H54 (cell line): ENCODE data around the gene ASPSCR1.

ENCODE experiments used
- DNase-seq: peaks from one replicate; pipeline ENCODE4 v3.0.0; 2011; ENCODE audit warnings: low spot score, mixed read lengths; ENCODE audit not compliant: insufficient read length
- FAIRE-seq: peaks from 3 replicates; lab custom pipeline; 2011; peaks lifted over from hg19 to GRCh38; lab: Jason Lieb, UNC
- POLR2A ChIP-seq: IDR thresholded peaks from 2 replicates; pipeline ENCODE4 v1.6.1; 2011; ENCODE audit warnings: low read depth, mild to moderate bottlenecking, low read length

Gene ASPSCR1

GRCh38 chr17:81960130-81960958 lies 17.1 kb upstream of the ASPSCR1 start:
- FAIRE-seq (no peak), DNase-seq (no peak)
- TF ChIP-seq POLR2A = no peak

DNA sequence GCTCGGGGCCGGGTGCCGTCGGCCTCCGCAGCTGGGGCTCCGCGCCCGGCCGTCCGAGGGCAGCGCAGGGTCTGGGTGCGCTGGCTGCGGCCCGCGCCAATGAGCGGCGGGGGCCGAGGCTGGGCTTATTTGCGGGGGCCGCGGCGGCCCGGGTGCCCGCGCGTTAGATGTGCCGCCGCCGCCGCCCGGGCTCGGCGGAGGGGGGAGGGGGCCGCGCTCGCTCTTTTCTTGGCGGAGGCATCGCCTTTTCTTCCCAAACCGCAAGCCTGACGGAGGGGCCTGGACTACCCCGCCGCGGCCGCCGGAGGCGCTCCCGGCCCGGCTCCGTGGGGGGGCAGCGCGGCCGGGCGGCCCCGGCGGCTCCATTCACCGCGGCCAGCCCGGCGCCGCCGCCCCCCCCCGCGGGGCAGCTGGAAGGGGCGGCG lies 16.3 kb upstream of the ASPSCR1 start, which contains the start of gene NOTUM:
NOTUM (minus strand) TSS at position 101 of the 425 bp plus-strand sequence. CDS start 278 bp downstream, outside the sequence.
- peak; percentile 70 for DNase-seq
- no peak for TF ChIP-seq POLR2A

DNA sequence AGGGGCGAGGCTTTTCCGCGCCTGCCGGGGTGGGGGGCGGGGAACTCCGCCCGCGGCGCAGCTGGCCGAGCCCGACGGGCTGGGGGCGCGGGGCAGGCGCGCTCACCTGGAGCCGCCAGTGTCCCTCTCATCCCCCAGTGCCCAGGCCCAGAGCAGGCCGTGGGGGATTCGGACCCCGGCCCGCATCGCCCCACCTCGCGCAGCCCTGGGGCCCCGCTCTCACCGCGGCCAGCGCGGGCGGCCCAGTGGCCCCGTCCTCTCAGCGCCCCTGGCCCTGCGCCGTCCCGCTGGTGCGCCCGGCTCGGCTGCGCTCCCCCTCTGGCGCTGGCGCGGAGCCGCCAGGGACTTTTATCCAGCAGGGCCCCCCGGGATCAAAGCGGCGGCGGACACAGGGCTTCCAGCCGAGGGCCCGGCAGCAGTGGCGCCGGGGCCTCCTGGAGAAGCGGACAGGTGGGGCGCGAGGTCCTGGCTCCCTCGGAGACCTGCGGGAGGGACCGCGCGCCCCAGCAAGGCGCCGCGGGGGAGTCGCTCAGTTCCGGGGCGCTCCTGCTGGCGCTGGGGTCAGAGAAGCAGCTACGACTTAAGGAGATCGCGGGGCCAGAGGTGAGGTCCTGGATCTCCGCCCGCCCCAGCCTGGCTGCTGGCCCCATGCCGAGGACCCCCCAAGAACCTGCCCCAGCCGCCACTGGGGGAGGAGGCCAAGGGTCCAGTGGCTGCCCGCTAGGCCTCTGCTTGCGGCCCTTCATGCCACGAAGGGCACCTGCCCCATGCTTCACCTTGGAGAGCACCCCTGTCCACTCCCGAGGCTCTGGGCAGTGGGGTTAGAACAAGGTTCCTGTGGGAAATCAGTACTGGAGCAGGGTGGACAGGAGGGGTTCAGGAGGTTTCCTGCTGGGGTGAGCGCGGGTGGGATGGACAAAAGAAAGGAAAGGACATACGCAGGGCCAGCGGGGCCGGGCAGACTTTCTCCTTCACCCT lies 15.6 kb upstream of the ASPSCR1 start:
- DNase-seq (no peak), FAIRE-seq (no peak)
- no peak for TF ChIP-seq POLR2A

More for the DNA sequence above, 16.3 kb upstream of the ASPSCR1 start, which contains the start of gene NOTUM:
- FAIRE-seq = no peak

DNA sequence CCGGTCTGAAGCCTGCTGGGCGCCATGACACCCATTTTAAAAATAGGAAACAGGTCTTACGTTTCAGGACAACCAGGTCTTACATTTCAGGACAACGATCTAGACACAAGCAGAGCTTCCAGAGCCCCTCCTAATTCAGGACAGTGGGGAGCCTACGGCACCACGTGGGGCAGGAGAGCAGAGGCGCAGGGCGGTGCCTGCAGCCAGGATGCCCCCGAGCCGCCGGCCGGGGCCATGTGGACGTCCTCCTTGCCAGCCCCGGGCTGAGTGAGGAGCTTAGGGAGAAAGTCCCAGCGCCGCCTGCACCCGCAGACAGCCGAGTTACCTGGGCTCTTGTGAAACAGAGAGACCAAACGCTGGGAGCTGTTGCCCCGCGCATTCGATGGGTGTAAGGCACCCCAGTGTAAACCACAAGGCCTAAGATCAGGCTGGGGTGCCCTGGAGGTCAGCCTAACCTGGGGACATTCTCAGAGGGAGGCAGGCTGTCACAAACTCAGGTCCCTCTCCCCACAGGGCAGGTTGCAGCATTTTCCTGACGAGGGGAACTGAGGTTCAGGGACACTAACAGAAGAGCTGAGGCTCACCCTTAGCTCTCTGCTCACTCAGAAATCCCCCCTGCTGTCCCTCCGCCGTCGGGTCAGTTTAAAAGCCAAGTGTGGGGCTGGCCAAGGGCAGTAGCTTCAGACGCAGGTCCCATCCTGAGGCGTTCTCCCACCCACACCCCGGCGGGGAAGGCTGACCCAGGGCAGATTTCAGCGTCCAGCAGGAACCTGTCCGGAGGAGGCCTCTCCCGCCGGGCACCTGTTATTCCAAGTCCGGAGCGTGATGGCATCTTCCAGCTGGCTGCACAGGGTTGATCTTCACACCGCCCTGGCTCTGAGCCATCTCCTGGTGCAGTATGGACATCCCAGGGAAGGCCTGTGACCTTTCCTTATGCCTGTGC lies 14.7 kb upstream of the ASPSCR1 start:
- no peak for DNase-seq
- no peak for FAIRE-seq
- TF ChIP-seq POLR2A = no peak

- DNase-seq (no peak), FAIRE-seq (no peak)
- TF ChIP-seq POLR2A = no peak
Measured at GRCh38 chr17:81964081-81964849, 13.2 kb upstream of the ASPSCR1 start.

GRCh38 chr17:81966343-81967243 lies 10.8 kb upstream of the ASPSCR1 start:
- no peak for TF ChIP-seq POLR2A
- DNase-seq (no peak), FAIRE-seq (no peak)

GRCh38 chr17:81967244-81967532 lies 10.2 kb upstream of the ASPSCR1 start:
- TF ChIP-seq POLR2A = no peak
- FAIRE-seq = no peak
- DNase-seq = no peak

GRCh38 chr17:81967533-81968395 lies 9.7 kb upstream of the ASPSCR1 start:
- no peak for TF ChIP-seq POLR2A
- FAIRE-seq (no peak), DNase-seq (peak; percentile 80)

DNA sequence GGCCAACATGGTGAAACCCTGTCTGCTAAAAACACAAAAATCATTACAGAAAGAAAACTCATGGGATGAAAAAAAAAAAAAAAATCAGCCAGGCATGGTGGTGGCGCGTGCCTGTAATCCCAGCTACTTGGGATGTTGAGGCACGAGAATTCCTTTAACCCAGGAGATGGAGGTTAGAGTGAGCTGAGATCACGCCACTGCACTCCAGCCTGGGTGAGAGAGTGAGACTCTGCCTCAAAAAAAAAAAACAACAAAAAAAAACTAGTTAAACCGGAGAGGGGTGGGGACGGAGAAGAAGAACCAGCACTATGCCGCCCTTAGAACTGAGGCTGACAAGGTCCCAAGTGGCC lies 9.1 kb upstream of the ASPSCR1 start:
- no peak for FAIRE-seq
- TF ChIP-seq POLR2A = no peak
- no peak for DNase-seq

DNA sequence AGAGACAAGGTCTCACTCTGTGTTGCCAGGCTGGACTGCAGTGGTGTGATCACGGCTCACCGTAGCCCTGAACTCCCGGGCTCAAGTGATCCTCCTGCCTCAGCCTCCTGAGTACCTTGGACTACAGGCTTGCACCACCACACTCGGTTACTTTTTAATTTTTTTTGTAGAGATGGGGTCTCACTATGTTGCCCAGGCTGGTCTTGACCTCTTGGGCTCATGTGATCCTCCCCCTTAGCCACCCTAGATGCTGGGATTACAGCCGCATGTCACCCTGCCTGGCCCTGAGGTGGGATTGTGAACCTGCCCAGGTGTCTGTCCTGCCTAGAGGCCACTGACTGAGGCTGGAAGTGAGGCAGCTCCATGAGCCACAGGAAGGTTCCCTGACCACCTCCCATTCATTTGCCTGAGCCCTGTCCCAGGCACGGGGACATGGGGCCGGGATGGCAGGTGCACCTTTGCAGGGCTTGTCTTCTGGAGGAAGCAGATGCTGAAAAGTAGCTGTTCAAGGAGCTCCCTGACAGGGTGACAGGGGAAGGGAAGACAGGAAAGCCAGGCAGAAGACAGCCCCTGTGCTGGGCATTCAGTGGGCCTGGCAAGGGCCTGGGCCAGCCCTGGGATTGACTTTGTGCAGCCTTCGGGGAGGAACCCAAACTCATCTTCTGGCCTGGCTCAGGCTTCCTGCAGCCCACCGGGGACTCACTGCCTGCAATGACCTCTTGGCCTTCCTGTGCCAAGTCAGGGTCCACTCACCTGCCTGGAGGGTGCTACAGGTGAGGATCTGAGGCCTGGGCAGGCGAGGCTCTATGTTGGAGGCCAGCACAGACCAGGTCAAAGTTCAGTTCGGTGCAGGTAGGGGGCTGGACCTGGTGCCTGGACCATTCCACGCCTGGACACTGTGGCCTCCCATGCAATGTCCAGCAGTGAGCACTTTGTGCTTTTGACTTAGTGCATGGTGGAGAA lies 8.3 kb upstream of the ASPSCR1 start:
- DNase-seq = no peak
- no peak for TF ChIP-seq POLR2A
- FAIRE-seq = no peak
